GM19438 (cell line): ENCODE results near the gene PCSK7.
"Not testable (repeated sequence)": the region's sequence is repeated elsewhere in the genome, so short reads cannot be mapped to it uniquely, and the experiment has no call there.

Experiments used
- ATAC-seq: cut with Tn5 transposase; IDR thresholded peaks from one replicate; pipeline ENCODE4 v1.9.1; 2021; ENCODE audit warnings: low read depth; ENCODE audit not compliant: unreplicated experiment

The PCSK7 gene

GRCh38 chr11:117218133-117218915 lies 13.5 kb downstream of the PCSK7 start:
- no peak for ATAC-seq

GRCh38 chr11:117217141-117218084 lies 14.5 kb downstream of the PCSK7 start:
- ATAC-seq: no peak

DNA sequence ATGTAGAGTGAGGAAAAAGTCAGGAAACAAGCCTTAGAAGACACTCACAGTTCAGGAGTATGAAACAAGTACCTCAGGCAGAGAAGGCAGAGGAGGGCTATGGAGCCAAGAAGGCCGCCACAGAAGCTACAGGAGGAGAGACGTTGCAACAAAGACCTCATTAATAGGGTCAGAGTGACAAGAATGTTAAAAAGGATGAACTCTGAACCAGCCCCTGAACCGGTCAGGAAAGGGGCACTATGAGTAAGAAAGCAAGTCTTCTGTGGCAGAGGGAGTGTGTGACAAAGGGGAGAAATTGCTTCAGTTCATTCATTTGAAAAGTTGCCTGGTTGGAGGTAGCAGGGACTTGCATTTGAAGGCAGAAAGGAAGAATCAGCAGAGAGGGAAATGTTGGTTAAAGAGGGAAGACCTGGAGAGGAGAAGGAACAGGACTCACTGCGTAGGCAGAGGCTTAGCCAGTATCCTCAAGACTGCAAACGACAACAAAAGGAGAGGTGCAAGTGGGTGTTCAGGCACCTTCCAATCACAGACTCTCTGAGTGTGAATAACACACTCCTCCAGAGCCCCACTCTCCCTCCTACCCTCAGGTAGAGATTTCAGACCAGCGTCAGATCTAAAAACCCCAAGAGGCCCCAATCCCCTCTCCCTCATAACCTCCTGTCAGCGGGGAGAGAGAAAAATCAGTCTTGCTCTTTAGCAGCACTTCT lies 17.3 kb downstream of the PCSK7 start:
- no peak for ATAC-seq

- ATAC-seq: no peak
Measured at GRCh38 chr11:117212697-117213355, 19.0 kb downstream of the PCSK7 start.

- ATAC-seq: no peak
Measured at GRCh38 chr11:117210620-117211019, 21.3 kb downstream of the PCSK7 start.

GRCh38 chr11:117209351-117210125 lies 22.3 kb downstream of the PCSK7 start:
- not testable (repeated sequence) for ATAC-seq

GRCh38 chr11:117208710-117209109 lies 23.2 kb downstream of the PCSK7 start:
- ATAC-seq: not testable (repeated sequence)

GRCh38 chr11:117207481-117207880 lies 24.4 kb downstream of the PCSK7 start:
- not testable (repeated sequence) for ATAC-seq

DNA sequence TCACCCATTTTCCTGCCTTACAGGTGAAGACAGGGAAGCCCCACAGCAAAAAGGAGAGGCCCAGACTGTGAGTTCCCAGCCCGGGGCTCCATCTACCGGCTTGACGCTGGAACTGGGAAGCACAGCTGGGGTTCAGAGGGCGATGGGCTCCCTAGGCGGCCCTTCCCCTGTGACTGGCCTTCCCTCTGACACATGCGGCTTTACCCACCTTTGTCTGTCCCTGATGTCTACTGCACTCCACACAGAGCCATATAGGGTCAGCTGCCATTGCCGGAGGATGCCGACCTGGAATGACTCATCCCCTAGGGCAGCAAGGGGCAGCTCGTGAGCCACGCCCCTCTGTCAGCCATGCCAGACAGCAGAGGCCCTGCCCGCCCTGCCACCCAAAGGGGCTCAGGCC lies 25.0 kb downstream of the PCSK7 start:
- not testable (repeated sequence) for ATAC-seq

- ATAC-seq: not testable (repeated sequence)
Measured at GRCh38 chr11:117206111-117206510, 25.8 kb downstream of the PCSK7 start.

- ATAC-seq: no peak
Measured at GRCh38 chr11:117205211-117205818, 26.6 kb downstream of the PCSK7 start.

- ATAC-seq: no peak
Measured at GRCh38 chr11:117204283-117205080, 27.4 kb downstream of the PCSK7 start.

DNA sequence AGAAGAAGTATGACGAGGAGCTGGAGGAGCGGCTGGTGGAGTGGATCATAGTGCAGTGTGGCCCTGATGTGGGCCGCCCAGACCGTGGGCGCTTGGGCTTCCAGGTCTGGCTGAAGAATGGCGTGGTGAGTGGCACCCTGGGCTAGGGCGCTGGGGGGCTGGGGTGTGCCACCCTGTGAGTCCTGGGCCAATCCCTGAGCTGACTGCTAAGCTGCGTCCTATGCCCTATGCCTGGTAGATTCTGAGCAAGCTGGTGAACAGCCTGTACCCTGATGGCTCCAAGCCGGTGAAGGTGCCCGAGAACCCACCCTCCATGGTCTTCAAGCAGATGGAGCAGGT lies 28.8 kb downstream of the PCSK7 start:
- ATAC-seq: no peak

- no peak for ATAC-seq
Measured at GRCh38 chr11:117202386-117203068, 29.3 kb downstream of the PCSK7 start.

DNA sequence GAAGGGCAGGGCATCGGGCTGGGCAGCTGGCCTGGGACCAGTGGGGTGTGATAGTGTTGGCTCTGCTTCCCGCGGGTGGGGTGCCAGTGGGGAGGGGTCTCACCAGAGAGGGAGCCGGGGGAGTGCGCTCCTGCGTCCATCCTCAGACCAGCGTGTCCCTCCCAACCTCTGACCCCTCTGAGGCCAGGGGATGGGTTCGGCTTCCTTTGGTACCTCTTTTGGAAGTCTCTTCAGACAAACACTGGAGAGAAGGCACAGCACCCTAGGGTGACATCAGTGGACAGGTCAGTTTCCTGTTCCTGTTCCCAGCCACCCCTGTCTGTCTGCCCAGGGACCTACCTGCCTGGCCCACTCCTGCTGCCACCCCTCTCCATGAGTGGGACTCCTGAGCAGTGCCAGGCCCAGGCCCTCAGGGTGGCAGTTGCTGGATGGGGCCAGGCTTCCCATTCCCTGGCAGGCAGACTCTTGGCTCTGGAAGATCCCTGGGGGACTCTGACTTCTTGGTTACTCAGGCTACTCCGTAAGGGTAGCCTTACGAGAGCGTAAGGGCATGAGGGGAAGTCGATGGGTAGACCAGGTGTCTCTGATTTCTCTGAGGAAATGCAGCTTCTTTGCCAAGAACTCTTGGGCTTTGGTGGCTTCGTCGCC lies 30.1 kb downstream of the PCSK7 start:
- ATAC-seq: no peak

DNA sequence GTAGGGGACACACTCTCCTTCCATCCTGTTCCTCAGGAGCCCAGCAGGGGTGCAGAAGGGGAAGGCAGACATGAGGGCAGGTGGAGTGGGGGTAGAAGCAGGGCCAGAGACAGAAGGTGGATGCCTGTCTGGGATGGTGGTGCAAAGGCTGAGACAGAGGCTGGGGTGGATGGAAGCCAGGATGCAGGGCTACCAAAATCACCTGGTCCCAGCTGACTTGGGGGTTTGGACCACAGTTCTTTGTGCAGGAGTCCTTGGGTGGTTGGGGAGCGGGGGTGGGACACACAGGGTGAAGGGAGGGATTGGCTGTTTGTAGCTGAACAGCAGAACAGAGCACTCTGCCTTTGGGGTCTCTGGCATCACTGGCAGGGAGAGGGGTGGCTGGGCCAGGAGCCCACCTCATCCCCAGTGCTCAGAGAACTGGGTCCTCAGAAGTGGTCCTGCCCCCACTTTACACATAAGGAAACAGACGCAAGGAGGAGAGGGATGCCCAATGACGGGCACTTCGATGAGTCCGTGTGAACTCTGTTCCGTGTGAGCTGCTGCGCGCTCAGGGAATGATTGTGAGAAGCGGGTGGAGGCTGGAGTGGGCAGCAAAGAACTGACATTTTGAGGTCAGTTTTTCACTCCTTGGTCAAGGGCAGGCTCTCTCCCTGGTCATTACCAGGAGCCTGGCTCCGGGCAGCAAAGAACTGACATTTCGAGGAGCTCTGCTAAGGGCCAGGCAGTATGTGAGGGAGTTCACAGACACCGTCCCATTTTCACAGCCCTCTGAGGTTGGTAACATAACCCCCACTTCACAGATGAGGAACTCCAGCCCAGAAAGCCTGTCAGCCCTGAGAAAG lies 30.8 kb downstream of the PCSK7 start:
- no peak for ATAC-seq
